Uterus (tissue), 4 donors: ENCODE data around the gene DHRS7B. TPM values are rescaled to one million over a fixed set of nuclear protein-coding genes. Genes with fewer than 3 reads are reported as not detected.
A peak's percentile ranks its signal among the peaks of the same experiment; 100 is the strongest.
"Not testable (repeated sequence)": the region's sequence is repeated elsewhere in the genome, so short reads cannot be mapped to it uniquely, and the experiment has no call there.

ENCODE experiments used
- DNase-seq, 2 donors: peaks; one replicate each; pipeline ENCODE4 v3.0.0-alpha.2; 2019 to 2020
- H3K27ac ChIP-seq, 2 donors: fragments of 200-600 bp; sonication (generic); 1 replicate in 1 of 2; 2 replicates in 1 of 2; pipeline ENCODE4 v1.5.1; 2016 to 2018
- H3K27me3 ChIP-seq, 2 donors: fragments of 200-600 bp; sonication (generic); one replicate each; pipeline ENCODE4 v1.5.1; 2018 to 2019; ENCODE audit warnings: control low read depth in 1 of 2
- H3K36me3 ChIP-seq, 2 donors: fragments of 200-600 bp; sonication (generic); one replicate each; pipeline ENCODE4 v1.5.1; 2019; ENCODE audit warnings: control low read depth in 1 of 2
- H3K4me1 ChIP-seq, 2 donors: fragments of 200-600 bp; sonication (generic); one replicate each; pipeline ENCODE4 v1.5.1; 2018 to 2019; ENCODE audit warnings: control low read depth in 1 of 2
- H3K4me3 ChIP-seq, 2 donors: fragments of 200-600 bp; sonication (generic); 1 replicate in 1 of 2; 2 replicates in 1 of 2; pipeline ENCODE4 v1.5.1; 2018 to 2019; ENCODE audit warnings: mild to moderate bottlenecking in 1 of 2
- H3K9me3 ChIP-seq, 2 donors: fragments of 200-600 bp; sonication (generic); one replicate each; pipeline ENCODE4 v1.5.1; 2019; ENCODE audit warnings: control low read depth in 1 of 2
- POLR2A ChIP-seq, 2 donors: fragments of 450-650 bp; IDR thresholded peaks; one replicate each; pipeline ENCODE4 v1.6.1; 2016; ENCODE audit warnings: antibody characterized with exemption in 2 of 2, mild to moderate bottlenecking in 1 of 2, moderate library complexity in 1 of 2
- intact Hi-C: fragments of 100-400 bp; cut with DNase I; formaldehyde crosslinking; loops from one replicate; pipeline ENCODE4 v1.15.1; 2023; ENCODE audit warnings: low total_unique reads
- total RNA-seq, 4 donors: library from RNA; depleted of rRNA in 3 of 4; stranded (reverse); fragments of >200 nt in 3 of 4; gene quantifications; one replicate each; pipeline versions ENCODE4 v1.1.0 to v1.2.4, GENCODE V29; 2014 to 2023
- TF ChIP-seq, protein P1 (sequence below), 4 experiments: fragments of 200-600 bp in 2 of 4; fragments of 450-650 bp in 2 of 4; sonication (generic) in 2 of 4; IDR thresholded peaks; one replicate each; pipeline ENCODE4 v1.5.1; 2016 to 2019; ENCODE audit warnings: antibody characterized with exemption in 4 of 4, mild to moderate bottlenecking in 2 of 4, moderate library complexity in 1 of 4
- donor health status: DM: yes; HTN: yes; CAD: no.

Gene DHRS7B
- total RNA-seq, 4 donors from 2014 or later, result 21.5 to 42.6 (median 30.0) TPM

DNA sequence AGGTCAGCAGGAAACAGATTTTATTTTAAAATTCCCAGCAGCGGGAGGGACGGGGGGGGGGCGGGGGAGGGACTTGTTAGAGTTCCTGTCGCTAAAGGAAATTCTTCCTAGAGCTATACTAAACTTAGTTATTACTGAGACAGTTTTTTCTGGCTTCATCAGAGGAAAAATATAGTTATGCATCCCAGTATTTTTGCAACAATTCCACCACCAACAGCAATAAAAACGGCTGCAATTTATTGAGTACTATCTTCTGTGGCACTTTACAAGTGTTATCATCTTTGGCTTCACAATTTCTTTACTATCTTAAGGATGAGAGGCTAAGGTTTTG lies 6.9 kb upstream of the DHRS7B start:
- H3K27ac ChIP-seq, result peak overlapping the region; percentile 40 to 50
- no peaks in the 10 kb centered on the region for H3K27me3 ChIP-seq
- H3K36me3 ChIP-seq, result no peaks in the 10 kb centered on the region
- no peaks in the 10 kb centered on the region for H3K4me1 ChIP-seq
- H3K4me3 ChIP-seq, result no peak overlapping the region
- TF ChIP-seq POLR2A (IDR thresholded peaks at IDR 0.05), result no peak
- TF ChIP-seq, protein P1, sequence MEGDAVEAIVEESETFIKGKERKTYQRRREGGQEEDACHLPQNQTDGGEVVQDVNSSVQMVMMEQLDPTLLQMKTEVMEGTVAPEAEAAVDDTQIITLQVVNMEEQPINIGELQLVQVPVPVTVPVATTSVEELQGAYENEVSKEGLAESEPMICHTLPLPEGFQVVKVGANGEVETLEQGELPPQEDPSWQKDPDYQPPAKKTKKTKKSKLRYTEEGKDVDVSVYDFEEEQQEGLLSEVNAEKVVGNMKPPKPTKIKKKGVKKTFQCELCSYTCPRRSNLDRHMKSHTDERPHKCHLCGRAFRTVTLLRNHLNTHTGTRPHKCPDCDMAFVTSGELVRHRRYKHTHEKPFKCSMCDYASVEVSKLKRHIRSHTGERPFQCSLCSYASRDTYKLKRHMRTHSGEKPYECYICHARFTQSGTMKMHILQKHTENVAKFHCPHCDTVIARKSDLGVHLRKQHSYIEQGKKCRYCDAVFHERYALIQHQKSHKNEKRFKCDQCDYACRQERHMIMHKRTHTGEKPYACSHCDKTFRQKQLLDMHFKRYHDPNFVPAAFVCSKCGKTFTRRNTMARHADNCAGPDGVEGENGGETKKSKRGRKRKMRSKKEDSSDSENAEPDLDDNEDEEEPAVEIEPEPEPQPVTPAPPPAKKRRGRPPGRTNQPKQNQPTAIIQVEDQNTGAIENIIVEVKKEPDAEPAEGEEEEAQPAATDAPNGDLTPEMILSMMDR (IDR thresholded peaks at IDR 0.05), result no peak
- intact Hi-C loops, result loop anchor here (10.0 kb wide), 1 partner anchor 155 kb away; no protein-coding TSS in a partner anchor
- DNase-seq, result no peak
- no peaks in the 10 kb centered on the region for H3K9me3 ChIP-seq

DNA sequence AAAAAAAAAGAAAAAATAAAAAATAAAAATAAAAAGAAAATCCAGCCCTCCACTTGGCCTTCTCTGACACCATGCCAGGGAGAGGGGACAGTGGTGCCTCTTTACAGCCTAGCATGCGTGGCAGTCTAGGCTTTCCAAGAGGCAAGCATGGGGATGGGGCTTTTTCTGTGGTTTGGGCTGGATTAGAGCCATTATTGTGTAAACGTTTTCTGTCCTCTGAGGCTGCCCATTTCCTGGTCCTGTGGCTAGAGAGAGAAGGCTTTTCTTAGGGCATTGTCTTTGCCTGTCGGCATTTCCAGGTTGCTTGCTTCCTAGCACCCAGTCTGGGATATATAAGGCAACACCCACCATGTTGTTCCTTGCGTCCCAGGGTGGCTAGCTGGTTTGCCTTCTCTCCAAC lies 2.7 kb upstream of the DHRS7B start:
- Histone ChIP-seq H3K36me3 (no peaks in the 10 kb centered on the region), H3K27ac (no peak overlapping the region), H3K27me3 (no peaks in the 10 kb centered on the region), H3K4me1 (no peaks in the 10 kb centered on the region), H3K9me3 (no peaks in the 10 kb centered on the region), H3K4me3 (no peak overlapping the region)
- TF ChIP-seq POLR2A (IDR thresholded peaks at IDR 0.05), result no peak
- TF ChIP-seq, protein P1 (IDR thresholded peaks at IDR 0.05), result no peak
- intact Hi-C loops, result loop anchor here (10.0 kb wide), 1 partner anchor 151 kb away; no protein-coding TSS in a partner anchor
- DNase-seq, result no peak

DNA sequence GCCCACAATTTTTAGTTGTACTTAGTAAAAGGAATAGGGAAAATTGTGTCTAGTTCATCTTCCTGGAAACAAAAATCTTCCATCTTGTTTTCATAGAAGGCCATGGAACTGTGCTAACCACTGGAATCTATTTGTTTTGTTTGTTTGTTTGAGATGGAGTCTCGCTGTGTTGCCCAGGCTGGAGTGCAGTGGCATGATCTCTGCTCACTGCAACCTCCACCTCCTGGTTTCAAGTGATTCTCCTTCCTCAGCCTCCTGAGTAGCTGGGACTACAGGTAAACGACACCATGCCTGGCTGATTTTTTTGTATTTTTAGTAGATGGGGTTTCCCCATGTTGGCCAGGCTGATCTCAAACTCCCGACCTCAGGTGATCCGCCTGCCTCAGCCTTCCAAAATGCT lies 2.2 kb upstream of the DHRS7B start:
- not testable (repeated sequence) for H3K9me3 ChIP-seq, H3K36me3 ChIP-seq, H3K4me1 ChIP-seq, H3K4me3 ChIP-seq, H3K27ac ChIP-seq, DNase-seq, H3K27me3 ChIP-seq
- intact Hi-C loops, result loop anchor here (10.0 kb wide), 1 partner anchor 150 kb away; no protein-coding TSS in a partner anchor

DNA sequence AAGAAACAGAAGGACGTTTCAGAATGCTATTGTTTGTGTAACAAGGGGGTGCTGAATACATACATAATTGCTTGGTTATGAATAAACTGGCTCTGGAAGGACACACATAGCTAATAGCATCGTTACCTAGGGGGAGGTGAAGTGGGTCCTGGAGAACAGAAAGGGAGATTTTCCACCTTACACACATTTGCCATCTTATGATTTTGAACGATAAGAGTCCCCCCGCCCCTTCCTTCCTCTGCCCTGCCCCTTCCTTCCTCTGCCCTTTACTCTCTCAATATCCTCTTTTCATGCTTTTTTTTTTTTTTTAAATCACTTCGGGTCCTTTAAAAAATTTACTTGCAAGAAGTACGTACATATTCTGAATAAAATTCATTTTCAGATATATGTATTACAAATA lies 902 bp upstream of the DHRS7B start:
- H3K27ac ChIP-seq, result no peak overlapping the region
- H3K27me3 ChIP-seq, result no peaks in the 10 kb centered on the region
- H3K4me1 ChIP-seq, result no peaks in the 10 kb centered on the region
- H3K4me3 ChIP-seq, result no peak overlapping the region
- no peaks in the 10 kb centered on the region for H3K9me3 ChIP-seq
- DNase-seq, result no peak
- no peaks in the 10 kb centered on the region for H3K36me3 ChIP-seq
- intact Hi-C loops, result loop anchor here (10.0 kb wide), 1 partner anchor 149 kb away; no protein-coding TSS in a partner anchor
- TF ChIP-seq, protein P1 (IDR thresholded peaks at IDR 0.05), result no peak
- no peak for TF ChIP-seq POLR2A (IDR thresholded peaks at IDR 0.05)

DNA sequence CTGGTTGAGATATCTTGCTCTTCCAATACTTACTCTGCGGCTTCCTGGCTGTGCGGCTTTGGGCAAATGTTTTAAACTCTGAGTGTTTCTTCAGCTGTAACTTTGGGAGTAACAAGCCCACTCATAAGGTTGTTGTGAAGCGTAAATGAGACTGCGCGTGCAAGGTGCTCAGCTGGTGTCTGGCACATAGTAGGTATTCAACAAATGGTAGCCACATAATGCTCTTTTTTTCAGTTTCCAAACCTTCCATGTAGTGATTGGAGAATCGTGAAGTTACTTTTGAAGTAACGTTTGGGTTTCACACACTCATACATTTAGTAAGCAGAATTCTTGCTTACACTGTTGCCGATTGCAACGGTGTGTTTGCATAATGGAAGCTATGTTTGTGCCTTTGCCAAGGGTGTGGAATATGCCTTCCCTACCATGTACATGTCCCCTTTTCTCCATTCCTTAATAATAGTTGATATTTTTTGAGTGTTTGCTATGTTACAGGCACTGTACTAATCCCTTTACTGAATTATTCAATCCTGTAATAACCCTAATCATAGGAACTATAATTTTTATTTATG lies 829 bp downstream of the DHRS7B start:
- intact Hi-C loops, result loop anchor here (10.0 kb wide), 1 partner anchor 147 kb away; no protein-coding TSS in a partner anchor
- TF ChIP-seq, protein P1 (IDR thresholded peaks at IDR 0.05), result no peak
- no peak for TF ChIP-seq POLR2A (IDR thresholded peaks at IDR 0.05)
- Histone ChIP-seq H3K4me3 (peak overlapping the region; percentile 71 to 99), H3K27ac (peak overlapping the region; percentile 76 to 92), H3K9me3 (no peaks in the 10 kb centered on the region), H3K4me1 (no peaks in the 10 kb centered on the region), H3K36me3 (no peaks in the 10 kb centered on the region), H3K27me3 (no peaks in the 10 kb centered on the region)
- DNase-seq, result no peak
